Stimulated activated naive CD4-positive, alpha-beta T cell treated with Interleukin-2 at 50 U/mL for 16 hours (primary cell): ENCODE data around the gene GATA6.

Source experiments
- DNase-seq: peaks from one replicate; lab custom pipeline; 2025; lab: John Stamatoyannopoulos, UW

Gene GATA6

DNA sequence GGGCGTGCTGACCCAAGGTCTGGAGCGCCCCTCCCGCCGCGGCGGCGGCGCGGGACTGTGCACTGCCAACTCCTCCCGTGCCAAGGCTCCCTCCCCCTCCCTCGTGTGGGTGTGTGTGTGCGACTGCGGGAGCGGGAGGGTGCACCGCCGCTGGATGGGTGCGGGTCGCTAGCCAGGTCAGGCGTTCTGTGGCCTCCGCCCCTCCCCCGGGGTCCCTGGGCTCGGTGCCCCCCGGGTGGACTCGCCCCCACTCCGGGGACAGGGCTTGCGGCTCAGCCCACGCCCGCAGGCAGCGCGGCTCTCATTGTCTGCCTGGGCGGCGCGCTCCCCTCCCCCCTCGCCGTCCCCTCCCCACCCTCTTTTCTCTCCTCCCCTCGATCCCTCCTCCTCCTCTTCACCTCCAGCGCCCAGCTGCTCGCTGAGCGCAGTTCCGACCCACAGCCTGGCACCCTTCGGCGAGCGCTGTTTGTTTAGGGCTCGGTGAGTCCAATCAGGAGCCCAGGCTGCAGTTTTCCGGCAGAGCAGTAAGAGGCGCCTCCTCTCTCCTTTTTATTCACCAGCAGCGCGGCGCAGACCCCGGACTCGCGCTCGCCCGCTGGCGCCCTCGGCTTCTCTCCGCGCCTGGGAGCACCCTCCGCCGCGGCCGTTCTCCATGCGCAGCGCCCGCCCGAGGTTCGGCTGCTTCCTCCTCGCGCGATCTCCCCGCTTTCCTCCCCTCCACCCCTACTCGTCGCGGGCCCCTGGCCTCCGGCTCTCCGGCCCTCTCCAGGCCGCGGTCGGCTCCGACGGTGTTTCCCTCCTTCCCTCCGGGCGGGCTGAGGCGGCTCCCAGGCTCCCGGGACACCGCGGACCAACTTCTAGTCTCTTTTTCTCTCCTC lies at the start of gene GATA6:
TSS of gene GATA6 (plus strand) at position 579 of the 878 bp plus-strand sequence. CDS start 1,556 bp downstream, outside the sequence.
- no peak for DNase-seq

DNA sequence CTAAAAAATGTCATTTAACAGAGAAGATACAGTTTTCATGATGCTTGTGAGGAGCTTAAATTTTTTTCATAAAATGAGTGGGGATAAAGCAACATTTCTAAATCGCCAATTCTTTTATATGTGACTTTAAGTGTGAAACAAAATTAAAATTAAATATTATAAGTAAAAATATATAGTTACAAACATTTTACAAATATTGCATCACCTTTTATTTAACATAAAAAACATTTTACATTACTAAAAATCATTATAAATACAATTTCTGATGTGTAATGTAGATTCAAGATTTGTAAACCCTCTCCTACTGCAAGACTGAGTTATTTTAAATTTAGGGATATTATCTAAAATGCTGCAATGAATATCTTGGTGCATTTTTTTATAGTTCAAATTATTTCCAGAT lies 44.4 kb upstream of the GATA6 start:
- DNase-seq = no peak

DNA sequence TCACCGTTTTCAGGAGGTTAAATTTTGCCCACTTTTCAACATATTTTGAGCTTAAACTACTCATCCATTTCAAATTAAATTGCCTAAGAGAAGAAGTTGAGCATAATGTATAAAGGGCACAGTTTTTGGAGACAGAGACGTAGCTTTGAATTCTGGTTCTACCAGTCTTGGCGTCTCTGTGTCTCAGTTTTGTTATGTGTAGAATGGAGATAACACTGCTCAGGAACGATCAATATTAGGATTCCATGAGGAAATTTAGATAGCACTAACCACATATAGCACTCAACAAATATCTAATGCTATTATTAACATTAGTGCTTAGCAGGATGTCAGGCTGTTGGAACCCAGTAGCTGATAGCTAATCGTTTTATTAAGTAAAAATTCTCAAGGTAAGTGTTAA lies 40.4 kb upstream of the GATA6 start:
- DNase-seq = no peak

DNA sequence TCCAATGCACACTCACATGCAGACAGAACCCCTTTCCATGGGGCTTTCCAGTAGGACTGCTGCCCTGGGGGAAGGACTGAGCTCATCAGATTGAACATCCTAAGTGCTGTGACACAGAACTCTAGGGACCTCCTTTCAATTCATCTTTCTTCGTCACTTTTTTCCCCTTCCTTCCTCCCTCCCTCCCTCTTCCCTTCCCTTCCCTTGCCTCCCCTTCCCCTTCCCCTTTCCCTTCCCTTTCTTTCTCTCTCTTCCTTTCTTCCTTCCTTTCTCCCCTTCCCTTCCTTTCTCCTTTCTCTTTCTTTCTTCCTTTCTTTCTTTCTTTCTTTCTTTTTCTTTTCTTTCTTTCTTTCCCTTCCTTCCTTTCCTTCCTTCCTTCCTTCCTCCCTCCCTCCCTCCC lies 39.6 kb upstream of the GATA6 start:
- no peak for DNase-seq

DNA sequence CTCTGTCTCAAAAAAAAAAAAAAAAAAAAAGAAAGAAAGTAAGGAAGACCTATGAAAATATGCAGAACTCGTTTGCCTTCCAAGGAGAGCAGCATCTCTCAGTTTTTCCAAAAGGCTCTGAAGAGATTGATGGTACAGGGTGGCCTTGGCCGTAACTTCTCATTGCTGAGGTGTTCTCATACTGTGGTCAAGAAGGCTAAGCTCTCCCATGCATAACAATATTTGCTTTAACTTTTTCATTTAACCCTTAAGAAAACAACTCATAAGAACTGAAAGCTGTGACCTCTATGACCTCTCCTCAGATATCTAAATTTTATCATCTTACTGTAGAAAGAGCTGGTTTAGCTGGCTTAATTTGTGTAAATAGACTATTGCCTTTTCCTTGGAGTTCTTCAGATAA lies 37.1 kb upstream of the GATA6 start:
- no peak for DNase-seq

DNA sequence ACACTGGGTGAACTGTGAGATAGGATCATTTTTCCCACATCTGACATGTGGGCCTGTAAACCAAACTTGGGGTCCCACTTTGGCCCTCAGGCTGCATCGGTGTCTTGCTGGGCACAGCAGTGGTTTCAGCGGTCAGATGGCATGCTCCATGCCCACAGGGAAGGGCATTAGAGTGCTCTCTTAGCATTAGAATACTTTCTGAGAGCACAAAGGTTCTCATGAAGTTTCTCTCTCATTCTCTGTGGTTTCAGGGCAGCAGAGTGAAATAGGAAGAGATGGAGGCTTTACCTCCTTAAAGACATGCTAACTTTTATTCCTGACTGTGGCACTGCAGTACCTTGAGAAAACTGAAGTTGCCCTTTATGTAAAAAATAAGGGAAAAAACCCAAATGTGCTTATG lies 36.6 kb upstream of the GATA6 start:
- no peak for DNase-seq

DNA sequence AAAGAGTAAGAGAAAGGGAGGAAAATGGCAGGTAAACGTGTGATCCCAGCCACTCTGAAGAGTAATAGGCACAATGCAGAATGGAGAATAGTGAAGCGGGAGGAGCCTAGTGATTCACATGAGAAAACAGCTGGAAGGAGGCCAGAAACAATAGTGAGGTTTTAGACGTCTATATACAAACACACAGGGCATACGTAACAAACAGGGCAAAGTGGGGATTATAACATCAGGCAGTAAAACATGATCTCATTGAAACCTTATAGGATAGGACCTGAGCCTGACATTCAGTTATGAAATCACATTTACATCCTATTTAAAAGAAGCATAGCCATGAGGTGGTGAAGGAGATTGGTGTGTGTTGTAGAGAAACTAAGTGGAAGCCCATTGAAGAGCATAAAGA lies 33.0 kb upstream of the GATA6 start:
- DNase-seq = no peak

DNA sequence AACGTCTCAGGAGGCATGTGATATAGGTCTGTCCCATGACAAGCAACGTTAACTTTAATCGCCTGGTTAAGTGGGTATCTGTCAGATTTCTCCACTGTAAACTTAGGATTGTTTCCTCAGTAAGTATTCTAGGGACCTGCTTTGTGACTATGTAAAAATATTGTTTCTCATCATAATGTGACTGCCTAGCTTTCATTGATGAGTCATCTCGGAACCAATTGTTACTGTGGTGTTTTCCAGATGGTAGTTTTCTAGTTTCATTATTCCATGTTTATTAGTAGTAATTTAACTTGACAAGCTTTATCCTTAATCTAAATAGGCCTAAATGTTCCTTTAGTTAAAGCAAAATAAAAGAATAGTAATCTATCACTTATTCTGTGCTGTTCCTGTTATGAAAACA lies 28.2 kb upstream of the GATA6 start:
- DNase-seq = no peak

DNA sequence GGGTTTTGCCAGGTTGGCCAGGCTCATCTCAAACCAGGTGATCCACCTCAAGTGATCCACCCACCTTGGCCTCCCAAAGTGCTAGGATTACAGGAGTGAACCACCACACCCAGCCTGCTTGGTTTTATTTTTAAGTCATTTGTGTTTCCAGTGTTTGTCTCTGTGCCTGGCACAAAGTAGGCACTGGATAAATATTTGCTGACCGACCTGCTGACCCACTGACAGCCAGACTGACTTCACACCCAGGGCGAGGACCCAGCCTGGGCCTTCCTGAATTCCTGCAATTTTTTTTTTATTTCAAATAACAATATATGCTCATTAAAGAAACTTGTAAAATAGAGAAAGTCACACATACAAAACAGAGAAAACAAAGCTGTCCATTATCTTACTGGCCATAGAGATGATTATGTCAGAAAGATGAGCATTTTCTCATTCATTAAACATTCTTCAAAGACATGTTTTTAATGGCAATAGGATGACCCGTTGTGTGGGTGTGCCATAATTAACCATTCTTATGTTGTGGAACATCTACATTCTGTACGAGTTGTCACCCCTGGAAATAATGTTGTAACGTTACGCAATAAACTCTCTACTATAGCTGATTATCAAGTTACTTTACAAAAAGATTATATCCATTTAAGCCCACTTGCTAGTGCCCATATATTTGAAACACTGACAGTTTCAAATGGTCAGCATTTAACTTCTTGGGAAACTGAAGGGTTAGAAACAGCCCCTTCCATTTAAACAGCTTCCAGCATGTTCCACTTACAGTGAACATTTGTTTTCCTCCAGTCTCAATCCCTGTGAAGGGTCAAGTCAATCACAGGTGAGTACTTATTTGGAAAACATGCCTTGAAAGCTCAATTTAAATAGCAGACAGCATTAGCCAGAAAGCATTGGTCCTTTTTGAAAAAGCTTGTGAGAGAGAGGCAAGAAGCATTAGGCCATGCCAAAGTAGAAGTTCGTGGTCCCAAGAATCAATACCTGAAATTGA lies 25.7 kb upstream of the GATA6 start:
- DNase-seq = no peak

DNA sequence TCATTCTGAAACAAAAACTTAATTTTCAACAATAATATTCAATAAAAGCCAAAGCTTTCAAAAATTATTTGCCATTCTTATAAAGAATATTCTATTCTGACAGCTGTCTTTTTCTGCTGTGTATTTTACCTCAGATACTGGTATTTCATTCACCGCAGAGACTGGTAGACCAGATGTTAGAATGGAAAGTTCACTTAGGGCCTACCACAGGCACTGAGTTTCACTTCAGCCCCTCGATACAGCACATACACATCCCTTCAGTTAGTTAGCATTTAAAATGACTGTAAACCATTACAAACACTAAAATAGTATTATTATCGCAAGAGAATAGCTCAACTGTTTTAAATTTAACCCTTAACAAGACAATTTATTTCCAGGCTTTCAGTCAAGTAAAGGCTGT lies 24.2 kb upstream of the GATA6 start:
- no peak for DNase-seq

DNA sequence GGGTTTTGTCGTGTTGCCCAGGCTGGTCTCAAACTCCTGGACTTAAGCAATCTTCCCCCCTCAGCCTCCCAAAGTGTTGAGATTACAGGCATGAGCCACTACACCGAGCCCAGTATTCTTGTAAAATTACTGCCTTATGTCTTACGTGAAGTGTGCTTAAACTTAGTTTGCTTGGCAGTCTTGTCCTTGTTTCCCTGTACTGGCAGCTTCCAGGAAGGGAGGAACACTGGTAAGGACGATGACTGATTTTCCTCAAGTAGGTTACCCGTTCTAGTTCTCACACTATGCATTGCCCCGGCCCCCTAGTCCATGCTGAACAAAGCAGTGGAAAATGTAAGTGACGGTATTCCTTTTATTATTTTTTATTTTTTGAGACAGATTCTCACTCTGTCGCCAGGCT lies 19.7 kb upstream of the GATA6 start:
- no peak for DNase-seq

DNA sequence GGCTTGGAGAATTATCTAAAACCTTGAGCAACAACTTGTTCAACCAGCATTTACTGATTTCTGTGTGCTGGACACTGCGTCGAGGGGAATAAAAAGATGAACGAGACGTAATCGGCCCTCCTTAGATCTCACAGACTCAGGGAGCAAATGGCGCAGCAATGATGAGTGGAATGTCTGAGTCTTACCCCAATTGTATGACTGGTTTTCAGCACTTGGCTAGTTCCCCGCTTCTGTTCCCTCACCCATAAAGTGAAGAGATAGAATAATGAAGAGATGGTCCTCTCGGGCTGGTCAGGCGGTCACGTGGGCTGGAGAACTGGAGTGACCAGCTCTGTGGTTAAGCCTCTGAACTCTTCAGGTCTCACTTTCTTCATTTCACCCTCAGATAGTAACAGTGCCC lies 17.3 kb upstream of the GATA6 start:
- DNase-seq = no peak

DNA sequence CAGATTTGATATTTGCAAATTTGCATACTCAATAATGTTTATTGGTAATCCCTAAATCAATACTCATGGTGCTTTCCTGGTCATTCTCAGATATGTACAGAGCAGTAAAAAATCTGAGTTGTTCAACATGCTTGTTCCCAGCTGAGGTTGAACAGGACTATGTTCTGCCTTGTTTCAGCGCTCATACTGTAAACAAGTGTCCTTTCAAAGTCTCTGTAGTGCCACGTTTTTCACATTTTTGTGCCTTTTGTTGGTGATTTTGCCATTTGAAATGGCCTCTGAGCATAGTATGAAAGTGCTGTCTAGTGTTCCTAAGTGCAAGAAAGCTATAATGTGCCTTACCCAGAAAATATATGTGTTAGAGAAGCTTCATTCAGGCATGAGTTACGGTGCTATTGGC lies 16.0 kb upstream of the GATA6 start:
- no peak for DNase-seq

DNA sequence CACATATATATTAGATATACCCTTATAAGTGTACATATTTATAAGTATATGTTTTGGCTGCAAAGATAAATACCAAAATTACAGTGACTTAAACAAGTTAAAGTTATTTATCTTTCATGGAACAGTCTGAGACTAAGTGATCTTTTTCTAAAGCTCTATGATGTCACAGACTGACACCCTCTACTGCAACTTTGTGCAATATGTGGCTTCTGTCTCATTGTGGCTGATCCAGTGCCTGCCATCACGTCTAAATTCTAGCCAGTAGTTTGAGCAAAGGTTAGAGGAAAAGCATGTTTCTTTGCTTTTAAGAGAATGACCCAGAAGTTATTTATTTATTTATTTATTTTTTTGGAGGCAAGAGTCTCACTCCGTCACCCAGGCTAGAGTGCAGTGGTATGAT lies 13.8 kb upstream of the GATA6 start:
- DNase-seq = no peak

DNA sequence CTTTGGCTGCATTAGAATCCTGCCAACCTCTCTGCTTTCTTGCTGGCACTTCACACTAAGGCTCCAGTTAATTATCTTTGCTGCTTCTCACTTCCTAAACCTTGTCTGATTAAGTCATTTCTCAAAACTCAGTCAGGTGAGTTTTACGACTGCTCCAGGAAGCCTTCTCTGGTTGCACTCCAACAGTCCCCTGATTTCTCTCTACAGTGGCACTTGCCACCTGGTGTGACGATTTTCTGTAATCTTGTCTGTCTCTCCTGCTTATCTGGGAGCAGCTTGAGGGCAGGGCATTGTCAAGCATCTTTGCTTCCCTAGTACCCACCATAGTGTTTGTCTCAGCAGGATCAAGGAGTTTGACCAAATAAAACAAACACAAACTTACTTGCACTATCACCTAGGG lies 10.4 kb upstream of the GATA6 start:
- DNase-seq = no peak

DNA sequence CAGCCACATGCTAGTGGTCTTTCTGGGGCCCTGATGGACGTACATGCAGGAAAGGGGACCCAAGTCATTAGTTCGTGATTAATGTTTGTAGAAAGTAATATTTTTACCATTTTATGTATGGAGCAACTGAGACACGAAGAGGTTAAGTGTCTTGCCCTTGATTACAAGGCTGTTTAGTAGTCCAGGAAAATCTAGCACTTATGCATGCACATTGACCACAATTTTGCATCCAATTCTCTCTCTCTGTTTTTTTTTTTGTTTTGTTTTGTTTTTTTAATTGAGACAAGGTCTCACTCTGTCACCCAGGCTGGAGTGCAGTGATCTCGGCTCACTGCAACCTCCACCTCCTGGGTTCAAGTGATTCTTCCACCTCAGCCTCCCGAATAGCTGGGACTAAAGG lies 8.3 kb upstream of the GATA6 start:
- DNase-seq = no peak

DNA sequence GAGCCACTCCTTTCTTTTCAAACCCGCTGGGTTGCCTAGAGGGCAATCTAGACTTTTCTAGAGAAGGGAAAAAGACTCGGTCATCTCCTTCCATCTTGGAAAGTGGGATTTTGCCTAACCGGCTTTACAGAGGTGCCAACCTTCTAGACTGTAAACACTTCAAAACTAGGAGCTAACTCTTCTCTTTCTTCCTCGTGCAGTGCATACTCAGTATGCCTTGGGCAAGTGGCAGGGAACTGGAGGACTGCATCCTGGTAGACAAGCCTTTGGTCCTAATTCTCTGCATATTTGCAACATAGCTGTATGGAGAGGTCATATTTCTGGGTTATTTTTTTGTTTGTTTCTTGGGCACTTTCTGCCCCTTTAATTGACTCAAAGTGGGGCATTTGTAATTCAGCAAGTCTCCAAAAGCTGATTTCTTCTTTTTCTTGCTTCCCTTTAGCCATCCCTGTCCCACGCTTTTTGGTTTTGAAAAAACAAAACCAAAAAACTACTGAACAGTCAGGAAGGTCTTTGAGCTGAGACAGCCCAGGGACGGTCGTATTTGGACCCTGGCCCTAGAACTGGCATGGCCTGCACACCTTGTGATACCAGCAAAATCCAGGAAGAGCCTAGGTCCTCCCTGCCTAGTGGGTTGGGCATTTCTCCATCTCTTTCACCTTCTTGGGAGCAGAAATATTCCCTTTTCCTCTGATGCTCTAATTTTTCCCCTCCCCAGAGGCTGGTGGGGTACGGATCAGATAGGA lies 5.8 kb upstream of the GATA6 start:
- no peak for DNase-seq

DNA sequence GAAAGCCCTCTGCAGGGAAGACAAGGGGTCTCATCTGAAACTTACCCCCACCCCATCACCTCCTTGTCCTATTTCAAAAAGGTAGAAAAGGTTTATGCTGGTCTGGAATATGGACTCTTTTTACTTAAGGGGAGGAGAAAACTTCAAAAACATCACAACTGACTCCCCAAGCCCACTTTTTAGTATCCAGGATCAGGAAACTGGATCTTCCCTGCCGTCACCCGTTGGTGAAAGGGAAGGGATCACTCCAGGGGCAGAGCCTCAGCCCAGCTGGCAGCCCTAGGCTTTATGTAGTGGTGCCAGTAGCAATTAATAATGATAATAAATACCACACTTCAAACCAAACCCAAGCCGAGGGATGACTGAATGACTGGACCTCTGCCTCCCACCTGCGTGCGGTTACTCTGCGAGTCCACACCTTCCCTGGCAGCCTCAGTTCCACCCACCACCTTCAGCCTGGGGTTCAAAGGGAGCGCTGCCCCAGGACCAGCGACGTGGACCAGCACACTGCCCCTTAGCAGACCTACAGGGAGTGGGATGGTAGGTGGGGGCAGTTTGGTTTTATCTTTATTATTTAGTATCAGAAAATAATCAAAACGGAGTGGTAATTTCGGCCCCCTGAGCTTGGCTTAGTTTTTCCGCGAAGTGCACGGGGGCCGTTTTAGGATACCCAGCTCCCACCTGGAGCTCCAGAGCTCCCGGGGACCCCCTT lies 4.9 kb upstream of the GATA6 start:
- no peak for DNase-seq

DNA sequence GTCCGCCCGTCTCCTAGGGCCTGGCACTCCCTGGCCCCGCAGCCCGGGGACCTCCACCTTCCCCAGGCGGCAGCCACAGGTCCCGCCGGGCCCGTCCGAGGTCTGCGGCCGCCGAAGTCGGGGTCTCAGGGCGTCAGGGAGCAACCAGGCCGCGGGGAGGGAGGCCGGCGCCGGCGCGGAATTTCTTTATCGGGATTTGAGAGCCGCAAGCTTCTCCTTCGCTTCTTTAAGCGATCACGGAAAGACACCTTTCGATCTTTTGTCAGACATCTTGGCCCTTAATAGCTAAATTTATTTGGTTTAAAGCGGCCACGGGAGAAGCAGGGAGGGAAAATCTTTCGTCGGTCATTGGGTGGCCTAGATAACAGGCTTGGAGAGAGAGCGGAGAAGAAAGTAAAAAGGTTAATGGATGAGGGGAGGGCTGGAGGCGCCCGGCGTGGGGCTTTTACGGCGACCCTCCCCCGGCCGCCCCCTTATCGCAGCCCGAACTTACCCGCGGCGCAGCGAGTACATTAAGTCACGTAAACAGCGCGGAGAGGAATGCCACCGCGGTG lies 4.3 kb upstream of the GATA6 start:
- DNase-seq = no peak

DNA sequence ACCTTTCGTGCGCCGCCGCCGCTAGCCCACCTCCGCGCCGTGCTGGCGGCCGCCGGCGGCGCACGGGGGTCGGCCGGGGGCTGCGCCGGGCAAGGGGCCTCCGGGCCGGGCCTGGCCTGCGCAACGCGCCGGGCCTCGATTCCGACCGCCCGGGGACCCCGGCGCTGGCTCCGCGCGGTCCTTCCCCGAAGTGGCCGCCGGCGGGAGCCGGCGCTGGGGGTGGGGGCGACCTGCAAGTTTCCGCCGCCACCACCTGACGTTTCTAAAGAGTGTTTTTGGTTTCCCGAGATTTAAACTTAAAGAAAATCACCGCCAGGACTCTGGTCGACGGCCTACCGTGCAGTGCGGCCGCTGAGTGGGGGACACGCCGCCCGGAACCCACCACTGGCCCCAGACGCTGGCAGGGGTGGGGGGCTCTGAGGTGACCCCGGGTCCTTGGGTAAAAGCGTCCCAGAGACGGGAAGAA lies 3.8 kb upstream of the GATA6 start:
- DNase-seq = no peak
